Vagina (tissue), 2 donors: Measurements from ENCODE around the gene GALNT11.

Experiments
- POLR2A ChIP-seq, 2 donors: fragments of 450-650 bp; IDR thresholded peaks; one replicate each; pipeline ENCODE4 v1.6.1; 2017; ENCODE audit warnings: antibody characterized with exemption in 2 of 2, mild to moderate bottlenecking in 2 of 2, moderate library complexity in 2 of 2
- TF ChIP-seq, protein P1 (sequence below), 3 experiments: fragments of 450-650 bp in 2 of 3; fragments of 200-600 bp in 1 of 3; sonication (generic) in 1 of 3; IDR thresholded peaks; one replicate each; pipeline ENCODE4 v1.5.1; 2017 to 2019; ENCODE audit warnings: antibody characterized with exemption in 3 of 3, mild to moderate bottlenecking in 2 of 3, moderate library complexity in 2 of 3

DNA sequence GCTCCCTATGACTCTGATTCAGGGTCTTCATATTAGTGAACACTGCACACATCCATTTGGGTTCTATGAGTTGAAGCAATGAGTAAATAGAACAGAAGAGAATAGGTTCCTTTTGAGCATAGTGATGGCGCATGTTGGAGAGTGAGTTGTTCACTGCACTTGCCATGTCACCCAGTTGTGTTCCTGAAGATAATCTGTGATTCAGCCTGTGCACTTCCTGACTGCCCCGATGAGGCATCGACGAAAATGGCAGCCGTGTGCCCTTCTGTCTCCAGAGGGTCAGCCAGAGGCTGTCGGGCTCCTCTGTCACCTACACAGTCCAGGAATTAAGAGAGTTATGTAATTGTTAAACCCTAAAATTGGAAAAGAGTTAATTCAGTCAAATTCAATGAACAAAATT, 94.7 kb downstream of the GALNT11 start:
- no peak for TF ChIP-seq POLR2A (IDR thresholded peaks at IDR 0.05)
- TF ChIP-seq, protein P1, sequence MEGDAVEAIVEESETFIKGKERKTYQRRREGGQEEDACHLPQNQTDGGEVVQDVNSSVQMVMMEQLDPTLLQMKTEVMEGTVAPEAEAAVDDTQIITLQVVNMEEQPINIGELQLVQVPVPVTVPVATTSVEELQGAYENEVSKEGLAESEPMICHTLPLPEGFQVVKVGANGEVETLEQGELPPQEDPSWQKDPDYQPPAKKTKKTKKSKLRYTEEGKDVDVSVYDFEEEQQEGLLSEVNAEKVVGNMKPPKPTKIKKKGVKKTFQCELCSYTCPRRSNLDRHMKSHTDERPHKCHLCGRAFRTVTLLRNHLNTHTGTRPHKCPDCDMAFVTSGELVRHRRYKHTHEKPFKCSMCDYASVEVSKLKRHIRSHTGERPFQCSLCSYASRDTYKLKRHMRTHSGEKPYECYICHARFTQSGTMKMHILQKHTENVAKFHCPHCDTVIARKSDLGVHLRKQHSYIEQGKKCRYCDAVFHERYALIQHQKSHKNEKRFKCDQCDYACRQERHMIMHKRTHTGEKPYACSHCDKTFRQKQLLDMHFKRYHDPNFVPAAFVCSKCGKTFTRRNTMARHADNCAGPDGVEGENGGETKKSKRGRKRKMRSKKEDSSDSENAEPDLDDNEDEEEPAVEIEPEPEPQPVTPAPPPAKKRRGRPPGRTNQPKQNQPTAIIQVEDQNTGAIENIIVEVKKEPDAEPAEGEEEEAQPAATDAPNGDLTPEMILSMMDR (IDR thresholded peaks at IDR 0.05): no peak
